Stomach (tissue), 9 donors: ENCODE results near the gene FUT8. TPM values are rescaled to one million over a fixed set of nuclear protein-coding genes. Genes with fewer than 3 reads are reported as not detected.

ENCODE experiments used
- DNase-seq, 2 donors: peaks; one replicate each; pipeline versions ENCODE4 v3.0.0 to v3.0.0-alpha.2; 2013 to 2019
- H3K27ac ChIP-seq, 5 donors: fragments of 200-600 bp in 4 of 5; sonication (generic) in 4 of 5; one replicate each; pipeline ENCODE4 v1.5.1; 2013 to 2019; ENCODE audit warnings: mild to moderate bottlenecking in 1 of 5, moderate library complexity in 1 of 5
- H3K27me3 ChIP-seq, 3 donors: fragments of 200-600 bp; sonication (generic); one replicate each; pipeline ENCODE4 v1.5.1; 2017 to 2019; ENCODE audit warnings: mixed run types in 1 of 3
- H3K36me3 ChIP-seq, 4 donors: fragments of 200-600 bp; sonication (generic); 1 replicate in 3 of 4; 2 replicates in 1 of 4; pipeline ENCODE4 v1.5.1; 2016 to 2019
- H3K4me1 ChIP-seq, 4 donors: fragments of 200-600 bp; sonication (generic); one replicate each; pipeline ENCODE4 v1.5.1; 2016 to 2019
- H3K4me3 ChIP-seq, 4 donors: fragments of 200-600 bp; sonication (generic) in 3 of 4; one replicate each; pipeline ENCODE4 v1.5.1; 2016 to 2019; ENCODE audit warnings: mild to moderate bottlenecking in 1 of 4
- H3K9me3 ChIP-seq, 4 donors: fragments of 200-600 bp; sonication (generic); one replicate each; pipeline ENCODE4 v1.5.1; 2016 to 2019
- CTCF ChIP-seq, 7 experiments: fragments of 450-650 bp in 4 of 7; fragments of 200-600 bp in 3 of 7; sonication (generic) in 3 of 7; IDR thresholded peaks; one replicate each; pipeline ENCODE4 v1.5.1; 2016 to 2019; ENCODE audit warnings: antibody characterized with exemption in 7 of 7, control low read depth in 2 of 7, mild to moderate bottlenecking in 1 of 7
- EP300 ChIP-seq: sonication (generic); formaldehyde crosslinking; IDR thresholded peaks from one replicate; pipeline ENCODE4 v1.6.1; 2017; ENCODE audit warnings: antibody characterized with exemption
- POLR2A ChIP-seq, 4 donors: fragments of 450-650 bp; IDR thresholded peaks; one replicate each; pipeline ENCODE4 v1.6.1; 2016; ENCODE audit warnings: antibody characterized with exemption in 4 of 4, control low read depth in 2 of 4, mild to moderate bottlenecking in 1 of 4, moderate library complexity in 1 of 4
- POLR2AphosphoS5 ChIP-seq, 3 donors: sonication (generic); formaldehyde crosslinking; IDR thresholded peaks; one replicate each; pipeline ENCODE4 v1.6.1; 2016; ENCODE audit warnings: antibody characterized with exemption in 3 of 3
- WGBS, 5 donors: extraction: QIAGEN DNeasy Blood & Tissue Kit in 3 of 5; methylation state at CpG; one replicate each; pipeline versions ENCODE4 v1.1.5 to v1.1.7; 2013 to 2018; 5-methylcytosine and 5-hydroxymethylcytosine counted together
- intact Hi-C: fragments of 100-400 bp; cut with DNase I; formaldehyde crosslinking; loops from one replicate; pipeline ENCODE4 v1.15.1; 2023; ENCODE audit warnings: low total_unique reads
- polyA plus RNA-seq, 3 donors: library from polyadenylated mRNA; stranded (reverse); fragments of 200-250 nt; gene quantifications; one replicate each; pipeline ENCODE4 v1.2.3, GENCODE V29; 2013
- total RNA-seq, 5 donors: library from RNA; depleted of rRNA; stranded (reverse); fragments of >200 nt; gene quantifications; one replicate each; pipeline versions ENCODE4 v1.1.0 to v1.2.3, GENCODE V29; 2014 to 2016
- donor health status: healthy with polysubstance abuse.
- donor health status: Bipolar disorder and iron deficiency.
- donor health status: healthy.

Gene FUT8
- total and polyA plus RNA-seq, 8 donors = 17.4 to 175 (median 36.7) TPM

GRCh38 chr14:65604936-65605335 is 192.4 kb downstream of the FUT8 start:
- WGBS, 5 donors = 49 to 69% (median 50%) methylated on average over 2 of the region's 2 CpGs
- intact Hi-C loops = no loop called here
- TF ChIP-seq CTCF (IDR thresholded peaks at IDR 0.05) = no peak
- no peak for TF ChIP-seq POLR2AphosphoS5 (IDR thresholded peaks at IDR 0.05)
- TF ChIP-seq POLR2A (IDR thresholded peaks at IDR 0.05) = no peak
- TF ChIP-seq EP300 = no peak
- no peaks in the 10 kb centered on the region for H3K9me3 ChIP-seq
- no peak overlapping the region for H3K27ac ChIP-seq
- DNase-seq = no peak
- no peak overlapping the region for H3K4me3 ChIP-seq
- no peaks in the 10 kb centered on the region for H3K27me3 ChIP-seq
- H3K4me1 ChIP-seq = peaks cover 0 to 7% (median 2%) of the 10 kb centered on the region in 4 donors
- no peaks in the 10 kb centered on the region for H3K36me3 ChIP-seq

- DNase-seq = no peak
- TF ChIP-seq EP300 = no peak
- TF ChIP-seq POLR2AphosphoS5 (IDR thresholded peaks at IDR 0.05) = no peak
- TF ChIP-seq POLR2A (IDR thresholded peaks at IDR 0.05) = no peak
- TF ChIP-seq CTCF (IDR thresholded peaks at IDR 0.05) = no peak
- H3K36me3 ChIP-seq = peaks cover 0 to under 1% (median 0%) of the 10 kb centered on the region in 4 donors
- intact Hi-C loops = no loop called here
- H3K4me3 ChIP-seq = no peak overlapping the region
- H3K27me3 ChIP-seq = no peaks in the 10 kb centered on the region
- no peaks in the 10 kb centered on the region for H3K9me3 ChIP-seq
- H3K27ac ChIP-seq = no peak overlapping the region
- H3K4me1 ChIP-seq = peaks cover 0 to 7% (median 0%) of the 10 kb centered on the region in 4 donors
Observed at GRCh38 chr14:65606460-65606859, 193.9 kb downstream of the FUT8 start.

GRCh38 chr14:65613131-65613650 is 200.7 kb downstream of the FUT8 start:
- H3K27me3 ChIP-seq = no peaks in the 10 kb centered on the region
- intact Hi-C loops = no loop called here
- no peaks in the 10 kb centered on the region for H3K9me3 ChIP-seq
- H3K27ac ChIP-seq = no peak overlapping the region
- DNase-seq = no peak
- TF ChIP-seq POLR2AphosphoS5 (IDR thresholded peaks at IDR 0.05) (no peak), POLR2A (IDR thresholded peaks at IDR 0.05) (no peak), CTCF (IDR thresholded peaks at IDR 0.05) (no peak), EP300 (no peak)
- H3K4me1 ChIP-seq = peaks cover 0 to 5% (median 2%) of the 10 kb centered on the region in 4 donors
- no peak overlapping the region for H3K4me3 ChIP-seq
- WGBS, 5 donors = 92 to 100% (median 96%) methylated on average over 3 of the region's 3 CpGs
- peaks cover 0 to 27% (median 18%) of the 10 kb centered on the region in 4 donors for H3K36me3 ChIP-seq

GRCh38 chr14:65618996-65619395 is 206.5 kb downstream of the FUT8 start:
- 73 to 96% (median 93%) methylated on average over 3 of the region's 3 CpGs for WGBS, 5 donors
- intact Hi-C loops = no loop called here

More at GRCh38 chr14:65618996-65619395, 206.5 kb downstream of the FUT8 start:
- H3K27ac ChIP-seq = no peak overlapping the region
- no peaks in the 10 kb centered on the region for H3K27me3 ChIP-seq
- TF ChIP-seq EP300 (no peak), POLR2AphosphoS5 (IDR thresholded peaks at IDR 0.05) (no peak), POLR2A (IDR thresholded peaks at IDR 0.05) (no peak), CTCF (IDR thresholded peaks at IDR 0.05) (no peak)
- no peaks in the 10 kb centered on the region for H3K4me1 ChIP-seq
- no peak for DNase-seq
- H3K36me3 ChIP-seq = peaks cover 0 to 41% (median 30%) of the 10 kb centered on the region in 4 donors
- H3K4me3 ChIP-seq = no peak overlapping the region
- H3K9me3 ChIP-seq = no peaks in the 10 kb centered on the region
